ENCODE measurements around the gene COIL.
A peak's percentile ranks its signal among the peaks of the same experiment; 100 is the strongest.

COIL gene

DNA sequence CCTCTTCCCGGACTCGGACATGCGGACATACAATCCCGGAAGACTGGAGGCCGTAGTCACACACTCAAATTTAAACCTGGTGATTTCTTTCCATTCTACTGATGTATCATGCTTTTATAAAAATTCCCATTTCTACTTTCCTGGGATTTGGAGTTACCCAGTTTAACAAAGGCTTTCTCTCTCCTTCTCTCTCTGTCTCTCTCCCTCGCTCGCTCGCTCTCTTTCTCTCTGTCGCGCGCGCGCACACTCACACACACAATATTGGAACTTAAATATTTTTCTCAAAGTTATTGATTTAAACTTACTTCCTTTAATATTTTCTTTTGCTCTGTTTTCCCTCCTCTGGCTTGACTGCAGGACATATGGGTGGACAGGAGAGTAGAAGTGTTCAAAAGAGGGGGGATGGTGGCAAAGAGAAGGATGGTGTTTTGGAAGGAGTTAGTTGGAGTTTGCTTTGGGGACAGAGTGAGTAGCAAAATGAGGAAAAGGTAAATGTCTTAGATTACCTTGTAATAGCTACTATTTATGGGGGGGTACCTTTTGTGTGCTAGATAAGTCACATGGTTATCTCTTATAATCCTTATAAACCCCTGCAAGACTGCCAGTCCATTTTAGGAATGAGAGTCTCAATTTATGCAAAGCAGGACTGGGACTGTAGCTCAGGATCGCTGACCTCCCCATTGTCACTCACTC is 46.1 kb downstream of the COIL start:
- peak in 6 of 42 donors; percentile 14 to 59 (median 28) for DNase-seq
- intact Hi-C loops (cut with DNase I), result loop anchor here (5.0 kb wide), 1 partner anchor 82 kb away; the partner anchor contains the start of genes C17orf67 and DGKE

DNA sequence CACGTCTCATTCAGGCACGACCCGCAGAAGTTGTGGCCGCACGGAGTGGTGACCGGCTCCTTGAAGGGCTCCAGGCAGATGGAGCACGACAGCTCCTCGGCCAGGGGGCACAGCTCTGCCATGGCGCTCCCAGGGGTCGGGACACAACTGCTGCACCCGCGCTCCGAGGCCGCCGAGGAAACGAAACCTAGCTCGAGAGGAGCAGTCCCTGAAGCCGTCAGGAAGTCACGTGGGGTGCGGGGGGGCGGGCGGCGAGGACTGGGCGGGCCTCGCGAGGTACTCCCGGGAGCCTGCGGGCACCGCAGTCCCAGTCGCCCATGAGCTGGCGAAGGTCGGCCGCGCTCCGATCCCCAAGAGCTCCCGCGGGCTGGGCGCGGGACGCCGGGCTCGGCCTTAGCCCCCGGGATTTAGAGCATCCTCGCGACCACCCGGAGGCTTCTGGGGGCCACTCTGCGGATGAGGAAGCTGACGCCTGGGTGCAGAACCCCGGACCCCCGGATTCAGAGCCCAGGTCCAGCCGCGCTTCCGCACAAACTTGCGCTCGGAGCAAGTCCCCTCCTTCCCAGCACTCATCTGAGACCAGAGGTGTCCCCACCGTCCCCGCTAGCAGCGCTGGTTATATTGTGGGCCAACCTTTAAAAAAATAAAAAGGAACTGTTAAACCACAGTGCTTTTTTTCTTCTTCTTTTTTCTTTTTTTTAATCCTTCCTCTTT is 46.8 kb downstream of the COIL start, which contains the start of gene TRIM25:
Gene TRIM25, minus strand, starts transcription at position 183 of the 714 bp plus-strand sequence. Its CDS starts 61 bp downstream, at position 122.
- intact Hi-C loops (cut with DNase I), result loop anchor here (5.0 kb wide), 1 partner anchor 82 kb away; the partner anchor contains the start of genes C17orf67 and DGKE
- peak; percentile 63 to 93 (median 83) for DNase-seq

DNA sequence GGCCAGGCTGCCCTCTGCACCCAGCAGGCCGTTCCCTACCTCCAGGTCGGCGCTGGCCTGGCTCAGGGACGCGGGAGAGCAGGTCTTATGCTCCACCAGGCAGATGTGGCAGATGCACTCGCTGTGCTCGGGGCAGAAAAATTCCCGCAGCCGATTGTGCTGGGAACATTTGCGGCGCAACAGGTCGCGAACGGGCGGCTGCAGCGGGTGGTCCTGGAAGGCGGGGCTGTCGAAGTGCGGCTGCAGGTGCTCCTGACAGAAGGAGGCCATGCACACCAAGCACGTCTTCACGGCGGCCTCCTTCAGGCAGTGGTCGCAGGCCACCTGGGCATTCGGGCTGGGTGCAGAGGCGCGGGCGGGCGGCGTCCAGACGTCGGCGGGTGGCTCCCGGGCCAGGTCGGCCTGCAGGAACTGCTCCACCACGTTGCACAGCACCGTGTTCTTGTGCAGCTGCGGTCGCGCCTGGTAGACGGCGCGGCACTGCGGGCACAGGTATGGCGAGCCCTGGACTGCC is 47.4 kb downstream of the COIL start:
- peak in 16 of 42 donors; percentile 8 to 48 (median 24) for DNase-seq

DNA sequence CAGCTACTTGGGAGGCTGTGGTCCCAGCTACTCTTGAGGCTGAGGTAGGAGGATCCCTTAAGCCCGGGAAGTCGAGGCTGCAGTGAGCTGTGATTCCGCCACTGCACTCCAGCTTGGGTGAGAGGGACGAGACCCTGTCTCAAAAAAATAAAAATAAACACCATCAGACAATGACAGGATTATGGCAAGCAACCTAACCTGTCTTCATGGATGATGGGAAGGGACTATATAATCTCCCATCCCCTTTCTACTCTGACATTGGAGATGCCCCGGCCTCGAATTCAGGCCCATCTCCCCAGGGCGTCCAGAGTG is 47.9 kb downstream of the COIL start:
- intact Hi-C loops (cut with DNase I), result loop anchor here (5.0 kb wide), 1 partner anchor 81 kb away; the partner anchor contains the start of genes C17orf67 and DGKE
- DNase-seq, result no peak

More for the DNA sequence above, 47.4 kb downstream of the COIL start:
- intact Hi-C loops (cut with DNase I), result loop anchor here (5.0 kb wide), 1 partner anchor 81 kb away; the partner anchor contains the start of genes C17orf67 and DGKE

DNA sequence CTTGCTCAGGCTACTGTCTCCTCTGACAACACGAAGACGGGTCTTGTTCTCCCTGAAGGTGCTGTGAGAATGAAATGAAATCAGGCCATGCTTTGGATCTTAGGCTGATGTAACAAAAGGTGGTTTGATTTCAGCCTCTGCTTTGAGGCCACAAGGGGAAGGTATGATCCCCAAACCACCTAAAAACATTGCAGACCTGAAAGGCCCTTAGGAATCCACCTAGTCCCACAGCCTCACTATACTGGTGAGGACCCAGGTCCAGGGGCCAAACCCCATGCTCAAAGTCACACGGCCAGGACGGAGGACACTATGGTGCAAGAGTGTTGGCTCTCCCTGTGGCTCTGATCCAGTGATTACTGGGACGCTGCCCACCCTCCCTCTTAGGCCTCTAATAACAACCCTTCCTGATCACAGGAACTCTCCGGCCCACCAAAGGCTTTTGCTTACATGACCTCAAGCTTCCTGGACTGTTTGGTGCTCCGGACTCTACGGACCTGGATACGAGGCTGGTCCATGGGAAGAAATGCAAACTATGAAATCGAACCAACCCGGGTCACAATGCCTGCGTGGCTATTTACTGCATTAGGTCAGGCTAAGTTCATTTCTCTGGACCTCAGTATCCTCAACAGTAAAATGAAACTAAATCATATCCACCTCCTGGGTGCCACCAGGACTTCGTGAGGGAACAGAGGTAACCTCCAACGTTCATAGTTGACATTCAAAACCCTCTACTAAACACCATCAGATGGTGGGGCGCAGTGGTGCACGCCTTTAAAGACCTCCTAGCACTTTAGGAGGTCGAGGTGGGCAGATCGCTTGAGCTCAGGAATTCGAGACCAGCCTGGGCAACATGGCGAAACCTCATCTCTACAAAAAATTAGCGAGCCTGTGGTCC is 48.5 kb downstream of the COIL start:
- peak in 1 of 42 donors; percentile 36 for DNase-seq
- intact Hi-C loops (cut with DNase I), result loop anchor here (5.0 kb wide), 1 partner anchor 80 kb away; the partner anchor contains the start of genes C17orf67 and DGKE

DNA sequence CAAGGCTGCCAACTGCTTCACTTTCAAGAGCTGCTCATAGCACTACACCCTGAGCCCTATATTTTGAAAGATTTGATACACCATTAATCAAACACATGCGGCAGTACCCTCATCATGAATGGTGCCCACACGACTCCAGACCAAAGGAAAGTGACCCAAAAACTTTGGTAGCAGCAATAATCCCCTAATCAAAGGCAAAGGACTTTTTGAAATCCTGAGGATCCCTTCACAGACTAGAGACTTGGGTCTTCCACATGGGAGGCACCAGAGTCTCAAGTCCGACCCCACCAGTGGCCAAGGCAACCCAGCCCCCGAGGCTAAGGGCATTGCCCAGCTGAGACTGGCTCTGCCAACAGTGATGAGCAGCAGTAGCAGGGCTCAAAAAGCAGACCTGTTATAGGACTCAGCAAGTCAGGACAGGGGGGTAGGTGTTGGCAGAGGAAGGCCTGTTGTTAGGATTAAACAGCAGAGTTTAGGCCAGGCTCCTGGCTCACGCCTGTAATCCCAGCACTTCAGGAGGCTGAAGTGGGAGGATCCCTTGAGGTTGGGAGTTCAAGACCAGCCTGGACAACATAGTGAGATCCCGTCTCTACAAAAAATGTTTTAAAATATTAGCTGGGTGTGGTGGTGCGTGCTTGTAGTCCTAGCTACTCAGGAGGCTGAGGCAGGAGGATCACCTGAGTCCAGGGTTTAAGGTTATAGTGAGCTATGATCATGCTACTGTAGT is 50.2 kb downstream of the COIL start:
- intact Hi-C loops (cut with DNase I), result loop anchor here (5.0 kb wide), 1 partner anchor 78 kb away; the partner anchor contains the start of genes C17orf67 and DGKE
- DNase-seq, result no peak

DNA sequence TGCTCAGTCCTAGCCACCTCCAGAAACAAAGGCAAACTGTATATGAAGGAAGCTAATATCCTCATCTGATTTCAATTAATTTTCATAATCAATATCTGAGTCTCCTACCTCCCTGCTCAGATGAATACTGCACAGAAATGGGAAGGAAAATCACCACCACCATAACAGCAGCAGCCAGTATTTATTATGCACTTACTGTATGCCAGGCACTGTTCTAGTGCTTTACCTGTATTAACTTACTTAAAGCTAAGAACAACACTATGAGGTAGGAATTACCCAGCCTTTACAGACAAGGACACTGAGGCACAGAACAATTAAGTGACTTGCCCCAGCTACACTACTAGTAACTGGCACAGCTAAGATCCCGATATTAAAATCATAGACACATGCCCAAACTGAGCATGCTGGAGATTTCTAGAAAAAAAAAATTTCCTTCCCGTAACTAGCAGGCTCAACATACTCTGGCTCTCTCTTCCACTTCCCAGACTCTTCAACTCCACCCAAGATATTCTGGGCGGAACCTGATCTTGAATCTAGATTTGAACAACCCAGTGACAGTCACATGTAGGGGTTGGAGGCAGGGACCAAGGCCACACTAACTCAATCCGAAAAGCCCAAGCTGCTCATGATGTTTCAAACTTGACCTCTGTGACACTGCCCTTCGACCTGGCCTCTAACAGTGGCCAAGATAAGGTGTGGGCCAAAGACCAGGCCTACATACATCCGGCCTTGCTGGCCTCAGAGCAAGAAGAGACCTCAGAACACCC is 50.9 kb downstream of the COIL start:
- no peak for DNase-seq
- intact Hi-C loops (cut with DNase I), result loop anchor here (5.0 kb wide), 1 partner anchor 78 kb away; the partner anchor contains the start of genes C17orf67 and DGKE

DNA sequence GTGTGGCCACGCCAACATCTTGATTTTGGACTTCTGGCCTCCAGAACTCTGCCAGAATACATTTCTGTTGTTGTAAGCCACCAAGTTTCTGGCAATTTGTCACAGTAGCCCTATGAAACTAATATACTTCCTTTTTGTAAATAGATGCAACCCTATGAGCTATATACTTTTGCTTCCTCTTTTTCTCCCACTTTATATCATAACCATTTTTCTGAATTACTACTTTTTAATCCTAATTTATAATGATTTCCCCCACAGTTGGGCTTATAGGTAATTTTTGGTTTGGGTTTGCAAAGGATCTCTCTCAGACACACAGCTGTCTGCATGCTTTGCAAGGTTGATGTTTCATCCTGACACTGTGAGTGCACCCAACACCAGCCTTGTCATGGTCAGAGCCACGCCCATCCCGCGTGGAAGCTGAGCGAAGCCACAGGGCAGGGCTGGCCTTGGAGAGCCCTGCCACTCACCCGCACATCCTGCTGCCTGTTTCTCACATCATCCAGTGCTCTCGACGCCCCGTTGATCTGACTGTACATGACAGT is 52.8 kb downstream of the COIL start:
- intact Hi-C loops (cut with DNase I), result no loop called here
- DNase-seq, result peak in 34 of 42 donors; percentile 13 to 65 (median 36)

DNA sequence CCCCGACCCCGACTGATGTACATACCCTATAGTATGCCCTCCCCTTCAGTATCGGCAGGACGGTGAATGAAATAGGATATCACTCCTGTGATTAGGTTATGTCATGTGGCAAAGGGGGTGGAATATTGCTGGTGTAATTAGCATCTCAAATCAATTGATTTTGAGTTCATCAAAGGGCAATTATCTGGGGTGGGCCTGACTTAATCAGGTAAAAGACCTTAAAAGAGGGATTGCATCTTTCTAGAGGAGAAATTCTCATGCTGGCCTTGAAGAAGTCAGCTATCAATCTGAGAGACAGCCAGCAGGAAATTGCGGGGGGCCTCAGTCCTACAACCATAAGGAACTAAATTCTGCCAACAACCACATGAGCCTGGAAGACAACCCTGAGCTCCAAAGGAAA is 57.3 kb downstream of the COIL start:
- intact Hi-C loops (cut with DNase I), result no loop called here
- no peak for DNase-seq

DNA sequence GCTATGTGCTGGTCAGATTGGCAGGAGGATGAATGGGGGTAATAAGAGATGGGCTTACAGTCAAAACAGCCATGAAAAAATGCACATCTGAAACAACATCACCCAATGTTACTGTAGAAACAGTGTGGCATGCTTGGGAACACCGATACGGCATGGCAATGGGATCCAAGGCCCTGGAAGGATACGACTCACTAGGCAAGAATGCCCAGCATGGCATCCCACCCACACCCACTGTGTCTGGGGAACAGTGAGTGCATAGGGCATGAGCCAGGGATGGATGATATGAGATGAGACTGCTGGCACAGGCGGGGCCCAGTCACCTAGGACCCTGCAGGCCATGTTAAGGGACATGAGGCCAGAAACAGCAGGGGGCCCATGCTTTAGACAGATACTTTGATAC is 58.5 kb downstream of the COIL start:
- intact Hi-C loops (cut with DNase I), result no loop called here
- DNase-seq, result no peak

DNA sequence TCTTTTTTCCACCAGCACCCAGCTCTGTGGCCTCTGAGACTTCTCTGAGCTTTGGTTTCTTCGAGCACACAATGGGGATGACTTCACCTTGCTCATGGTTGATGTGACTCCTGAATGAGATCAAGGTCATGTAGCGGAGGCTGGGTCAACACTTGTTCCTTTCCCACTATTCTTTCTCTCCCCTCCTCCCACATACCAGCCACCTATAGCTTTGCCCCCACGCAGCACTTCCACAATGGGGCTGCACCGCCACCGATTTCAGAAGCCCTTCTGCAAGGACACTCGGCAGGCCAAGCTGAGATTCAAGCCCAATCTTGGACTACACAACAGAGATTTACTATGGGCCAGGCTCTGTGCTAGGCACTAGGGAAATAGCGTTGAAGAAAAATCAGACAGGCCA is 61.4 kb downstream of the COIL start:
- peak in 2 of 42 donors; percentile 4 to 11 for DNase-seq
- intact Hi-C loops (cut with DNase I), result no loop called here

DNA sequence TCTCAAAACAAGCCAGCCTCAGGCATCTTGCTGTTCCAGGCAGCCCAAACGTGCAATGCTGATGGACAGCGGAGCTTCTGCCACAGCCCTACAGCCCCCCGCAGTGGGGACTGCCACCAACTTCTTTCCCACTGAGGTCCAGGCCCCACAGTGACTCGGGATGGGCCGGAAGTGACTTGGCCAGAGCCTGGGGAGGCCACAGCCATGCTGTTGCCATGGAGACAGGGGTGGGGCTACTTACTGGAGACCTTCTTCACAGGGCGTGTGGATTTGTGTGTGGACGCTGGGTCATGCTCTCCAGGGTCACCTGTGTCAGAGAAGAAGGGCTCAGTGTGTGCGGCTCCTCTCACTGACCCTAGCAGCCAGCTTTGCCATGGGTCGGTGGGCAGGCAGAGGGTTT is 62.0 kb downstream of the COIL start:
- intact Hi-C loops (cut with DNase I), result no loop called here
- peak in 2 of 42 donors; percentile 5 to 10 for DNase-seq

DNA sequence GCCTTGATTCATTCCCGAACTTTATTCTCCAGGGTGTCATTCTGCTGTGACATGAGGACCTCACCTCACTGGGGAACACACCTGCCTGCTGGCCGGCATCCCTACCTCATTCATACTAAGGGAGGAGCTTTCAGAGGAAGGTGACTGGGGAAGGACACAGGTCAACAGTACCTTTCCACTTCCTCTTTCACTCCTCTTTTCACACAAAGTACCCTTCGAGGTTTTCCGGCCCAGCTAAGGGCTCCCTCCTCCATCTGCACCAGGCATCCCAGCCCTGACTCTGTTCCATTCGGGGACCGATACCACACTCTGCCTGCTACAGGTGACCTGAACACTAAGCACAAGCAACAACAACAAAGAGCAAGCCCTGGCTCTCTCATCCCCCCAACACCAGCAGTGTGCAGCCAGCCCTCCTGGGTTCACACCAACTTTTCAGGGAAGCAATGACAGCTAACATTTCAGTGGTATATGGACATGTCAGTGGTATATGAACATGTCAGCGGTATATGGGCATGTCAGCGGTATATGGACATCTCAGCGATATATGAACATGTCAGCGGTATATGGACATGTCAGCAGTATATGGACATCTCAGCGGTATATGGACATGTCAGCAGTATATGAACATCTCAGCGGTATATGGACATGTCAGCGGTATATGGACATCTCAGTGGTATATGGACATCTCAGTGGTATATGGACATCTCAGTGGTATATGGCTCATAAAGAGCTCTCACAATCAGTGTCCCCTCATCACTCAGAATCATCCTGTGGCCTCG is 63.0 kb downstream of the COIL start:
- intact Hi-C loops (cut with DNase I), result no loop called here
- DNase-seq, result peak in 2 of 42 donors; percentile 5 to 6

DNA sequence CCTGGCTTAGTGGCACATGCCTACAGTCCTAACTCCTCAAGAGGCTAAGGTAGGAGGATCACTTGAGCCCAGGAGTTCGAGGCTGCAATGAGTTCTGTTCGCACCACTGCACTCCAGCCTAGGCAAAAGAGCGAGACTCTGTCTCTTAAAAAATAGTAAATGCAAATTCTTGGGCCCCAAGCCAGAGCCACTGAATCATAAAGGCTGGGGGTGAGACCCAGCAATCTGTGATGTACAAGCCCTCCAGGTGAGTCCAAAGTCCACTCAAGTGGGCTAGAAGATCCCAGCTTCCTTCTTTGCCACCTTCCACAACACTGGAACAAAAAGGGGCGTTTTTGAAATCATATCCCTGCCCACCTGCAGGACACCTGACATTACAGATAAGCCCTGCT is 63.9 kb downstream of the COIL start:
- intact Hi-C loops (cut with DNase I), result no loop called here
- DNase-seq, result peak in 1 of 42 donors; percentile 16

DNA sequence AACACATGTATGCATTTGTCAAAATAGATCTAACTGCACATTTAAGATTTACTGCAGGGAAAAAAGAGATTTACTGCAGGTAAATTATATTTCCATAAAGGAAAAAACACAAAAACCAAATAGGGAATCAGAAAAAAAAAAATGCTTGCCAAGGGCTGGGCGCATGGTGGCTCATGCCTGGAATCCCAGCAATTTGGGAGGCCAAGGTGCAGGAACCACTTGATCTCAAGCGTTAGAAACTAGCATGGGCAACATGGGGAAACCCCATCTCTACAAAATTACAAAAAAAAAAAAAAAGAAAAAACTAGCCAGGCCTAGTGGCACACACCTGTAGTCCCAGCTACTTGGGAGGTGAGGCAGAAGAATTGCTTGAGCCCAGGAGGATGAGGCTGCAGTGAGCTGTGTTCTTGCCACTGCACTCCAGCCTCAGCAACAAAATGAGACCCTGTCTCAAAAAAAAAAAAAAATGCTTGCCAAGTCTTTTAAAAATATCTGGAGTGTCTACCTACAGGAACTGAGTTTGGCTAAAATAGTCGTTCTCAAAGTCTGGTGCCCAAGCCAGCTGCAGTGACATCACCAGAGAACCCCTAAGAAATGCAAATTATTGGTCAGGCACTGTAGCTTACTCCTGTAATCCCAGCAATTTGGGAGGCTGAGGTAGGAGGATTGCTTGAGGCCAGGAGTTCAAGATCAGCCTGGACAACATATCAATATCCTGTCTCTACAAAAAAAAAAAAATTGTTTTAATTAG is 64.5 kb downstream of the COIL start:
- intact Hi-C loops (cut with DNase I), result no loop called here
- DNase-seq, result no peak
